HG02759 (cell line): ENCODE measurements around the gene RPL7L1.
A peak's percentile ranks its signal among the peaks of the same experiment; 100 is the strongest.
"Not testable (repeated sequence)": the region's sequence is repeated elsewhere in the genome, so short reads cannot be mapped to it uniquely, and the experiment has no call there.

Source experiments
- ATAC-seq: cut with Tn5 transposase; IDR thresholded peaks from one replicate; pipeline ENCODE4 v1.9.1; 2021; ENCODE audit warnings: mild to moderate bottlenecking, moderate library complexity; ENCODE audit not compliant: unreplicated experiment

Gene RPL7L1

DNA sequence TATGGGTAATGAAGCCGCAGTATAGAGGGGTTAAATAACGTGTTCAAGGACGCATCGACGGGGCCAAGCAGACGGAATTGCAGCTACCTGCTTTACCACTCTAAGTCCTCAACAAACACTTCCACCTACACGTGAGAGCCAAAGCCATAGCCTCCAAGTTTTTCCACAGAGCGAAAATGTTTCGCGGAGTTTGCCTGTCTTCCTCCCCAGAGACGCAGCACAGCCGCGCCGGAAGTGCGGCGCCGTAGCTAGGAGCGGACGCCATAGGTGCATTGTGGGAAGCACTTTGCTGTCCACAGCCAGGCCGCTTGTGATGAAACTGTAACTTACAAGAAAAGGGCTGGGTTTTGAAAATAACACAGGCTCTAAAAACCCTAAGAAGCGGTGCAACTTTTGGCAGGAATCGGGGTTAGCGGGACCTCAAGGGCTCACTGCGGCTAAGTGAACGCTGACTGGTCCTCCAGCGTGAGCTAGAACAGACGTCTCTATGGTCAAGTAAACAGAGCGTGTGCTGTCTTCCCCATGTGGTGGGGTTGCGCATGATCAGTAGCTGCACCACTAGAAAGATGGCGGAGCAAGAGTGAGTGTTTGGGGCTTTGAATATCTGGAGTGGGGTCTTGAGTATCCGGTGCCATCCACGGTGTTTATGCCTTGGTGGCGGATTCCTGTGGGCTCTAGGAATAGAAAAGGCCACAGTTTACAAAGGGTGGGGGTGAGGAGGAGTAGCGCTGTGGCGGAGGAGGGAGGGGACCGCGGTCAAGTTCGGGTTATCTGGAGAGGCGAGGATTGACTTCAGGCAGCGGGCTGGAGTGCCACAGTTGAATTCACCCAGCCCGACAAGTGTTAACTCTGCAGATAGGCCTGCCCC is at the start of gene RPL7L1:
TSS of gene RPL7L1 (plus strand) at position 245 of the 868 bp plus-strand sequence. CDS start at position 540, 295 bp downstream.
- ATAC-seq, result peak; percentile 95

DNA sequence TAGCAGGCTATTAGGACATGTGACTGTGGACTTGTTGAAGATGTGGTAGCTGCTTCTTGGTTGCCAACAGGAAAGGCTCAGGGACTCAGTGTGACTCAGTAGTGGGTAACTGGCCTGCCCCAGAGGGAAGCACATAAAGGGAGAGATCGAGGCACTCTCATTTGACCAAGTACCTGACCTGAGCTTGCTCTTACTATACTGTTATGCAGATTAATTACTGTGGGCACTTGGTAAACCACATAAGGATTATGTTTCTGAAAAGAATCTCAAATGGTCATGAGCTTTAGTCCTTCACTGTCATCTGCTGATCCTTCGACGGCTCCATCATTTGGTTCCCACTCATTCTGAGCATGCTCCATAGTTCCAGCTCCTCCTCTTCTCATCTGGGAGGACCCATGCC is 48.2 kb upstream of the RPL7L1 start:
- no peak for ATAC-seq

GRCh38 chr6:42834056-42834455 is 45.4 kb upstream of the RPL7L1 start:
- ATAC-seq, result no peak

- ATAC-seq, result no peak
Measured at GRCh38 chr6:42841844-42842584, 37.4 kb upstream of the RPL7L1 start.

DNA sequence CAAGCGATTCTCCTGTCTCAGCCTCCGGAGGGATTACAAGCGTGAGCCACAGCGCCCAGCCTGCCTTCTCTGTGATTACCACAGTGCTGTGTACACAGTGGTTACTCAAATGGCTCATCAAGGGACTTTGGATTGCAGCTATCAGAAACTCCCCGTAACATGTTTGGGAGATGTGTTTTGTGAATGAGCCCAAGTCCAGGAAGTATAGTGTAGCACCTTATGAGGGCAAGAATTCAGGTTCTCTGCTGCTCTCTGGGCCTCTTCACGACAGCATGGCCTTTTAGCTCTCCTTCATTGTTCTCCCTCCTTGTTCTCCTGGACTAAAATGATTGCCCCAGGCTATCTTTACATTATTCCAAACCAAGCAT is 34.1 kb upstream of the RPL7L1 start:
- no peak for ATAC-seq

GRCh38 chr6:42846505-42846904 is 32.9 kb upstream of the RPL7L1 start:
- no peak for ATAC-seq

DNA sequence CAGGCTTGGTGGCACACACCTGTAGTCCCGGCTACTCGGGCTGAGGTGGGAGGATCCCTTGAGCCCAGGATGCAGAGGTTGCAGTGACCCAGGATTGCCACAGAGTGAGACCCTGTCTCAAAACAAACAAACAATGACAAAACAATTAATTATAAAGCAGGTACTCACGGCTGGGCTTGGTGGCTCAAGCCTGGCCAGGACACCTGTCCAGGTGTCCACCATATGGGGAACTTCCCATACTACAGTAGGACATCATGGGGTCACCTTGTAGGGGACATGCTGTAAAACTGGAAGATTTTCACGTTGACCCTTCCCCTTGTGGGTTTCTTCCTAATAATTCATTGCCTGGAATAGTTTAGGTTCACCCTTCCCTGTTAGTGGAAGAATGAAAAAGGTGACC is 30.7 kb upstream of the RPL7L1 start:
- no peak for ATAC-seq

DNA sequence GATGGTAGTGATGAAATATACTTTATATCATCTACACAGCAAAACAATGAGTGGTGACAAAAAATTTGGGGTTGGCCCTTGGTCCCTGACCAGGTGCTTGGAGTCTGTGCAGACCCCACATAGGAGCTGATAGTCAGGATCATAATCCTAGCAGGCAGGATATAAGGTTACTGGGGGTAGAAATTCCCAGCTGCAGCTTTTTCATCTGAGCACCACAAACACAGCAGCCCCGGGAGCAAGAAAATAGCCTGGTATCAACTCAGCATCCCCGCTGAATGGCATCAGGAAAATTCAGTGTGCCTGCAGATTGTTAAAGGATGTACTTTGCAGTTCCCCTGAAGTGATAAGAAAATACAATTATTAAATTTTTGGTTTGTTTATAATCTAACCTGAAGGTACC is 27.8 kb upstream of the RPL7L1 start:
- no peak for ATAC-seq

- no peak for ATAC-seq
Measured at GRCh38 chr6:42860036-42860435, 19.4 kb upstream of the RPL7L1 start.

- no peak for ATAC-seq
Measured at GRCh38 chr6:42860481-42860880, 18.9 kb upstream of the RPL7L1 start.

DNA sequence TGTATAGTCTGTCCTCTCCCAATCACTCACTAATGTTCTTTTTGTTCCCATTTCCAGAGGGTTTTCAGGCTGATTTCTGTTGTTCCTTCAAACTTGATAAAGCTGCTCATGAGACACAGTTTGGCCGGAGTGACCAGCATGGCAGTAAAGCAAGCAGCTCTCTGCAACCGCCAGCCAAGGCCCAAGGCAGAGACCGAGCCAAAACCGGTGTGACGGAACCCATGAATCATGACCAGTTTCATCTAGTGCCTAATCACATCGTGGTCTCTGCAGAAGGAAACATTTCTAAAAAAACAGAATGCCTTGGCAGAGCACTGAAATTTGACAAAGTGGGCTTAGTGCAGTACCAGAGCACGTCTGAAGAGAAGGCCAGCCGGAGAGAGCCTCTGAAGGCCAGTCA is 14.8 kb upstream of the RPL7L1 start:
- no peak for ATAC-seq

- no peak for ATAC-seq
Measured at GRCh38 chr6:42870145-42870936, 9.1 kb upstream of the RPL7L1 start.

DNA sequence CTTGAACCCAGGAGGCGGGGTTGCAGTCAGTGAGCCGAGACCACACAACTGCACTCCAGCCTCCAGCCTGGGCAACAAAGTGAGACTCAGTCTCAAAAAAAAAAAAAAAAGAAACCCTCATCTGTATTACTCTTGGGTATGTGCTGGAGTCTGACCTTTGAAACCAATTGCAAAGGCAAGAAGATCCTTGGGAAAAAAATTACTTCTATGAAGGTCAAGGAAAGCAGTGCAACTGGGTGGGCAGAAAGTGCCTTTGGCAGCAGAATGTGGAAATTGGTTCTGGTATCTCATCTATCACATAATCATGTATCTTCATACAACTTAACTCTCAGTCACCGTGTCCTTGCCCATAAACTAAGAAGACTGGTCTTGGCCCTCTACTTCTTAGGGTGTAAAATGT is 7.7 kb upstream of the RPL7L1 start:
- no peak for ATAC-seq

GRCh38 chr6:42873313-42873712 is 6.1 kb upstream of the RPL7L1 start:
- ATAC-seq, result no peak

DNA sequence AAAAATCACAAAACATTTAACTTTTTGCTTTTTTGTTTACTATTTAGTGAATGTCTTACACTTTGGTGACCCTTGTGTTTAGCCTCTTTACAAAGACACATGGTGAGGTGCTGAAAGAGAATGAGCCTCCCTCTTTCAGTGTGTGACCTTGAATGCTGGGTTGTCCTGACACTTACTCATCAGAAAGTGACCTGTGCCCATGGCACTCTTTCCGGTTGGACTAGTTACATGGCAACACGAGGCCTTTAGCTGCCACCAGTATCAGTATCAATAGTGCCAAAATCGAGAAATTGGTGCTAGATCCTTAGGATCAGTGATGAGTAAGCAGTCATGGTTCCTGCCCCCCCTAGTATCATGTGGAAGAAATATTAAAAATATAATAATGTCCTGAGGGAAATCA is 1.7 kb upstream of the RPL7L1 start:
- no peak for ATAC-seq

DNA sequence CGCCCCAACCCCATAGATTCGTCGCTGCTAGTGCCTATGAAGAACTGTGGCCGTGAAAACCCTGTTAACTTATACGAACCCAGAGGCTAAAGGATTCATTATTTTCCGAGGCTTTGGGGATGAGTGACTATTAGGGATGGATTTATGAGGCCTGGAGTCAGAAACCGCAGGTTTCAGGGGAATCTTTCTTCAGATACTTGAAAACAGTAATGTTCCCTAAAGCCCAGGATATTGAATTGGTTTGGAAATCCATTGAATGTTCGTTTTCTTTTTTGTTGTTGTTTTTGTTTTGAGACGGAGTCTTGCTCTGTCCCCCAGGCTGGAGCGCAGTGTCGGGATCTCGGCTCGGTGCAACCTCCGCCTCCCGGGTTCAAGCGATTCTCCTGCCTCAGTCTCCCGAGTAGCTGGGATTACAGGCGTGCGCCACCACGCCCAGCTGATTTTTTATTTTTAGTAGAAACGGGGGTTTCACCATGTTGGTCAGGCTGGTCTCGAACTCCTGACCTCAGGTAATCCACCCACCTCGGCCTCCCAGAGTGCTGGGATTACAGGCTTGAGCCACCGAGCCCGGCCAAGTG is 913 bp downstream of the RPL7L1 start:
- ATAC-seq, result not testable (repeated sequence)

DNA sequence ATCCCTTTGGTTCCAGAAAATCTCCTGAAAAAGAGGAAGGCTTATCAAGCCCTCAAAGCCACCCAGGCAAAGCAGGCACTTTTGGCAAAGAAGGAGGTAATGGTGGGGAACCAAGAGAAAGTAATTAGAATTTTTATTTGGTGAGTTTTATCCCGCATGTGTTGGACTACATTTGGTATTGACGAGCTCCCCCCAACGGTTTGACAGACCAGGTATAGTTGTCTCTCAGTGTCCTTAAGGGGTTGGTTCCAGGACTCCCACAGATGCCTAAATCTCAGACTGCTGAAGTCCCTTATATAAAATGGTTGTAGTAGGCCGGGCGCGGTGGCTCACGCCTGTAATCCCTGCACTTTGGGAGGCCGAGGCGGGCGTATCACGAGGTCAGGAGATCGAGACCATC is 1.5 kb downstream of the RPL7L1 start:
- not testable (repeated sequence) for ATAC-seq

DNA sequence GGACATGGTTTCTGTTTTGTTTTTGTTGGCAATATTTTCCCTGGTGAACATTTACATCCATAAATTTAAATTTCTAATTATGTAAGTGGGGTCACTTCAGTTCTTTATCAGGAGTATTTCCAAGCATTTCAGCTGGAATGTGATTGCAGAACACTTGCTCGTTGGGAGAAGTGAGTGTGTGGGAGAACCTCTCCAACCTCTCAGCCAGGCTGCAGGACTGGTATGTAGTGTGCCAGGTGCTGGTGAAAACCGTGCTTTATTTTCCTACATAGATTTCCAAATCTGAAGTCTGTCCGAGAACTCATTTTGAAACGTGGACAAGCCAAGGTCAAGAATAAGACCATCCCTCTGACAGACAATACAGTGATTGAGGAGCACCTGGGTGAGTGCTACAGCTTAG is 6.3 kb downstream of the RPL7L1 start:
- no peak for ATAC-seq

DNA sequence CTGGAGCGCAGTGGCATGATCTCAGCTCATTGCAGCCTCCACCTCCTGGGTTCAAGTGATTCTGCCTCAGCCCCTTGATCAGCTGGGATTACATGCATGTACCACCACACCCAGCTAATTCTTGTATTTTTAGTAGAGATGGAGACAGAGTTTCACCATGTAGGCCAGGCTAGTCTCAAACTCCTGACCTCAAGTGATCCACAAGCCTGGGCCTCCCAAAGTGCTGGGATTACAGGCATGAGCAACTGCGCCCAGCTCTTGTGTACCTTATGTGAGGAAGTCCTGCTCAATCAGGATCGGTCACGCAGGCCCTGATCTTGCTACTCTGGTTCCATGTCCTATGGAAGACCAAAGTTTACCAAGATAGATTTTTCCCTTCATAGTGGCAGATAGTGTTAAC is 8.8 kb downstream of the RPL7L1 start:
- not testable (repeated sequence) for ATAC-seq

DNA sequence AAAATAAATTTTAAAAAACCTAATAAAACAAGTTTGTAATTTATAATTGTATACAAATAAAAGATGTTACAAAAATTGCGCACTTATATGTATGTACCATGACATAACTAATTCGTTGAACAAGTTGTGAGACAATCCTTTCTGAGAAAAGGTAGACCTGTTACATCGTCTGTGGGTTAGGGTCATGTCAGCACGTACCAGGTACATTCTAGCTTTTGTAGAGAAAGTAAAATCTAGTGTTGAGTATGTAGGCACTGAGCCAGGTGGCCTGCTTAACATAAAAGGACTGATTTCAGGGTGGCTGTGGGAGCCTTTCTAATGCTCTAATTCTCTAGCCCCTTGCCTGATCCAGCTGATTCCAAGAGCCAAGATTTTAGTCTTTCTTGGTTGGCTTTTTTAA is 10.4 kb downstream of the RPL7L1 start:
- no peak for ATAC-seq
